TTC549 (cell line): ENCODE measurements around the gene PYGO1.
"Not testable (repeated sequence)": the region's sequence is repeated elsewhere in the genome, so short reads cannot be mapped to it uniquely, and the experiment has no call there.

Source experiments
- FAIRE-seq: peaks from 2 replicates; lab custom pipeline; 2012; peaks lifted over from hg19 to GRCh38; lab: Jason Lieb, UNC

The PYGO1 gene

GRCh38 chr15:55505407-55505806 lies 82.7 kb downstream of the PYGO1 start:
- FAIRE-seq = not testable (repeated sequence)

- FAIRE-seq = no peak
Measured at GRCh38 chr15:55499151-55499550, 89.0 kb downstream of the PYGO1 start.

- not testable (repeated sequence) for FAIRE-seq
Measured at GRCh38 chr15:55498109-55498938, 89.8 kb downstream of the PYGO1 start.

- no peak for FAIRE-seq
Measured at GRCh38 chr15:55496716-55497115, 91.4 kb downstream of the PYGO1 start.

GRCh38 chr15:55494931-55495330 lies 93.2 kb downstream of the PYGO1 start:
- FAIRE-seq = no peak

GRCh38 chr15:55488952-55489600 lies 99.1 kb downstream of the PYGO1 start:
- FAIRE-seq = not testable (repeated sequence)
